MM.1S (cell line): ENCODE results near the gene INPP4B.

Source experiments
- DNase-seq: peaks from one replicate; pipeline ENCODE4 v3.0.0-alpha.2; 2015
- H2AFZ ChIP-seq: fragments of 300-600 bp; sonication (generic); 2 replicates; pipeline ENCODE4 v1.6.0; 2016; ENCODE audit warnings: antibody characterized with exemption, low read length
- H3F3A ChIP-seq: fragments of 300-600 bp; sonication (generic); 2 replicates; pipeline ENCODE4 v1.6.1; 2016; ENCODE audit warnings: mild to moderate bottlenecking, antibody characterized with exemption, low read length, moderate library complexity, mixed read lengths; ENCODE audit not compliant: insufficient read depth
- H3K27ac ChIP-seq: fragments of 300-600 bp; sonication (generic); 2 replicates; pipeline ENCODE4 v1.5.1; 2016; ENCODE audit warnings: mild to moderate bottlenecking, low read length
- H3K27me3 ChIP-seq: fragments of 300-600 bp; sonication (generic); replicated peaks from 2 replicates; pipeline ENCODE4 v1.6.0; 2016; ENCODE audit warnings: low read length; ENCODE audit not compliant: insufficient read depth
- H3K36me3 ChIP-seq: fragments of 300-600 bp; sonication (generic); replicated peaks from 2 replicates; pipeline ENCODE4 v1.6.1; 2016; ENCODE audit warnings: mild to moderate bottlenecking, low read length, mixed read lengths; ENCODE audit not compliant: insufficient read depth
- H3K4me1 ChIP-seq: fragments of 300-600 bp; sonication (generic); 2 replicates; pipeline ENCODE4 v1.6.1; 2016; ENCODE audit warnings: low read length, mixed read lengths
- H3K4me2 ChIP-seq: fragments of 300-600 bp; sonication (generic); 2 replicates; pipeline ENCODE4 v1.6.0; 2016; ENCODE audit warnings: low read depth, low read length
- H3K4me3 ChIP-seq: fragments of 300-600 bp; sonication (generic); 2 replicates; pipeline ENCODE4 v1.5.1; 2016; ENCODE audit warnings: low read length, mixed read lengths
- H3K79me2 ChIP-seq: fragments of 300-600 bp; sonication (generic); 2 replicates; pipeline ENCODE4 v1.6.1; 2016; ENCODE audit warnings: mixed run types, low read length, mixed read lengths
- H3K9ac ChIP-seq: fragments of 300-600 bp; sonication (generic); 2 replicates; pipeline ENCODE4 v1.6.1; 2016; ENCODE audit warnings: low read length, mixed read lengths
- H3K9me2 ChIP-seq: fragments of 300-600 bp; sonication (generic); replicated peaks from 2 replicates; pipeline ENCODE4 v1.6.1; 2016; ENCODE audit warnings: mild to moderate bottlenecking, low read length, mixed read lengths; ENCODE audit not compliant: insufficient read depth
- H3K9me3 ChIP-seq: fragments of 300-600 bp; sonication (generic); replicated peaks from 2 replicates; pipeline ENCODE4 v1.6.1; 2016; ENCODE audit warnings: mild to moderate bottlenecking, low read length, mixed read lengths; ENCODE audit not compliant: insufficient read depth
- H4K20me1 ChIP-seq: fragments of 300-600 bp; sonication (generic); 2 replicates; pipeline ENCODE4 v1.6.1; 2016; ENCODE audit warnings: mild to moderate bottlenecking, low read length, moderate library complexity, mixed read lengths; ENCODE audit not compliant: insufficient read depth
- CTCF ChIP-seq: fragments of 300-600 bp; sonication (generic); IDR thresholded peaks from 2 replicates; pipeline ENCODE4 v1.5.1; 2016; ENCODE audit warnings: antibody characterized with exemption, low read length, mixed read lengths
- EZH2 ChIP-seq: fragments of 300-600 bp; sonication (generic); optimal IDR thresholded peaks from 2 replicates; pipeline ENCODE3; 2017; ENCODE audit warnings: low read depth, mild to moderate bottlenecking, antibody characterized with exemption, low read length, mixed read lengths
- EZH2phosphoT487 ChIP-seq: fragments of 300-600 bp; sonication (generic); IDR thresholded peaks from 2 replicates; pipeline ENCODE4 v1.6.1; 2018; ENCODE audit warnings: antibody characterized with exemption, low read length

The INPP4B gene

GRCh38 chr4:142030010-142030409, 816.1 kb downstream of the INPP4B start:
- Histone ChIP-seq H3K4me3 (no peak overlapping the region), H3K4me2 (no peak overlapping the region), H4K20me1 (no peaks in the 10 kb centered on the region), H3K79me2 (no peaks in the 10 kb centered on the region), H3K9me2 (no peaks in the 10 kb centered on the region), H3K36me3 (no peaks in the 10 kb centered on the region), H2AFZ (no peak overlapping the region), H3K27me3 (no peaks in the 10 kb centered on the region), H3K9ac (no peak overlapping the region), H3F3A (no peaks in the 10 kb centered on the region), H3K9me3 (no peaks in the 10 kb centered on the region), H3K4me1 (no peaks in the 10 kb centered on the region), H3K27ac (no peak overlapping the region)
- TF ChIP-seq EZH2 = no peak
- no peak for TF ChIP-seq CTCF
- TF ChIP-seq EZH2phosphoT487 = no peak
- no peak for DNase-seq

- Histone ChIP-seq H3K36me3 (0 out of 2 replicates have a peak, but pooled peaks cover 3% of the 10 kb centered on the region), H2AFZ (no peak overlapping the region), H3K27ac (no peak overlapping the region), H3K9me2 (no peaks in the 10 kb centered on the region), H4K20me1 (no peaks in the 10 kb centered on the region), H3F3A (no peaks in the 10 kb centered on the region), H3K9me3 (no peaks in the 10 kb centered on the region), H3K9ac (no peak overlapping the region), H3K4me3 (no peak overlapping the region), H3K4me1 (no peaks in the 10 kb centered on the region), H3K79me2 (no peaks in the 10 kb centered on the region), H3K27me3 (no peaks in the 10 kb centered on the region), H3K4me2 (no peak overlapping the region)
- TF ChIP-seq CTCF = no peak
- TF ChIP-seq EZH2phosphoT487 = no peak
- TF ChIP-seq EZH2 = no peak
- no peak for DNase-seq
Observed at GRCh38 chr4:142021761-142022160, 824.3 kb downstream of the INPP4B start.

- no peak for TF ChIP-seq EZH2
- no peak for TF ChIP-seq CTCF
- TF ChIP-seq EZH2phosphoT487 = no peak
- Histone ChIP-seq H3K36me3 (0 out of 2 replicates have a peak, but pooled peaks cover 3% of the 10 kb centered on the region), H3K27ac (no peak overlapping the region), H3K4me1 (no peaks in the 10 kb centered on the region), H3K9ac (no peak overlapping the region), H3K4me3 (no peak overlapping the region), H3K79me2 (no peaks in the 10 kb centered on the region), H2AFZ (no peak overlapping the region), H3K4me2 (no peak overlapping the region), H3K9me2 (no peaks in the 10 kb centered on the region), H4K20me1 (no peaks in the 10 kb centered on the region), H3K27me3 (no peaks in the 10 kb centered on the region), H3K9me3 (no peaks in the 10 kb centered on the region), H3F3A (no peaks in the 10 kb centered on the region)
- DNase-seq = no peak
Observed at GRCh38 chr4:142021181-142021580, 824.9 kb downstream of the INPP4B start.
